IPS-15b (cell line): ENCODE measurements around the gene CA11.

Source experiments
- H3K27me3 ChIP-seq: one replicate; pipeline ENCODE4 v1.6.1; 2013; ENCODE audit warnings: low read length; ENCODE audit not compliant: control insufficient read depth, insufficient read depth
- H3K36me3 ChIP-seq: one replicate; pipeline ENCODE4 v1.6.1; 2013; ENCODE audit warnings: low read length; ENCODE audit not compliant: control insufficient read depth, insufficient read depth
- H3K4me1 ChIP-seq: one replicate; pipeline ENCODE4 v1.6.1; 2013; ENCODE audit warnings: mild to moderate bottlenecking, low read length; ENCODE audit not compliant: control insufficient read depth, insufficient read depth
- H3K4me3 ChIP-seq: one replicate; pipeline ENCODE4 v1.5.1; 2013; ENCODE audit warnings: low read depth, low read length
- H3K9ac ChIP-seq: one replicate; pipeline ENCODE4 v1.6.1; 2013; ENCODE audit warnings: low read depth, mild to moderate bottlenecking, low read length
- H3K9me3 ChIP-seq: one replicate; pipeline ENCODE4 v1.6.1; 2013; ENCODE audit warnings: mild to moderate bottlenecking, low read length; ENCODE audit not compliant: control insufficient read depth, insufficient read depth

Gene CA11

DNA sequence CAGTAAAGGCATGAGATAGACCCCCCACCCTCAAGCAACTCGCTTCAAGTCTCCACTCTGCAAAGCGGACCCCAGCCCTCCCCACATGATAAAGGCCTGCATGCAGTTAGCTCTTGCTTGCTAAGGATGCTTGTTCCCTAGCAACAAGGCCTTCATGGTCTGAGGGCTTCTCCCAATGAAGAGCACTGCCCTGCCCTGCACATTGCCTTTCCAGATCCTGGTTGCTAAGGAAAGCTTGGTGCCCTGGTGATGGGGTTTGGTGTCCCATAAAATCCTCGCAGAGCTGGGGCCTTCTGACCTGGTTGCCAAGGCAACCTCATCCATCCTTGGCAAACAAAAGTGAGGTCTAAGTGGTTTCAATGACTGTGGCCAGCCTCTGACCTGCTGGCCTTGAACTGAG is 14.8 kb downstream of the CA11 start:
- Histone ChIP-seq H3K36me3 (peaks cover 6% of the 10 kb centered on the region), H3K4me3 (peak overlapping the region; percentile 67)

DNA sequence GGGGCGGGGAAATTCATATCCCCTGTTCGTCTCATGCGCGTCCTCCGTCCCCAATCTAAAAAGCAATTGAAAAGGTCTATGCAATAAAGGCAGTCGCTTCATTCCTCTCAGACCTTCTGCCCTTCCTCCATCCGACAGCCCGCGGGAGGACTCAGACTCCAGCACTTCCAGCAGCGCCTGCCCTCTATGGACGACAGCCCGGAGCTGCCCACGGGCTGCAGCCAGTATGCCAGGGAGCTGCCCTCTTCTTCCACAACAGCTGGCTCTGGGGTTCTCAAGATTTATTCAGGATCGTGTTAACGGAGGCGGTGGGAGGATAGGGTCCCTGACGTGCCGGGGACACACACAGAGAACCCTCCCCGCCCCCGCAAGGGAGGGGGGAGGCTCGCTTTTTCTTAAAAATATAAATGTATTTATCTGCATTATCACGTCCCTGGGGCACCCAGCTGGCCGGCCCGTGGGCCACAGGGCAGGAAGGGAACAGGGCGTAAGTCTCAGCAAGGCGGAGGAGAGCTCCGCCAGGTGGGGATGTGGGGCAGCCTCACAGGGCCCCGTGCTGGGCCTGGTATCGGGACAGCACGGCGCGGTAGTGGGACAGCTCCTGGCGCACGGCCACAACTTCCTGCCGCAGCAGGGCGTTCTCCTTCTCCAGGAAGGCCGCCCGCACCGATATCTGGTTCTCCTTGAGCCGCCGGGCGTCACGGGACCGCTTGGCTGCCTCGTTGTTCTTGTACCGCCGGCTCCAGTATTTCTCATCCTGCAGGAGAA is 15.5 kb downstream of the CA11 start:
- H3K9ac ChIP-seq: peak overlapping the region; percentile 81
- H3K36me3 ChIP-seq: peaks cover 6% of the 10 kb centered on the region
- peaks cover 6% of the 10 kb centered on the region for H3K4me1 ChIP-seq
- no peaks in the 10 kb centered on the region for H3K27me3 ChIP-seq
- no peaks in the 10 kb centered on the region for H3K9me3 ChIP-seq
- peak overlapping the region; percentile 67 for H3K4me3 ChIP-seq

More for the DNA sequence above, 14.8 kb downstream of the CA11 start:
- Histone ChIP-seq H3K27me3 (no peaks in the 10 kb centered on the region), H3K9me3 (no peaks in the 10 kb centered on the region), H3K4me1 (peaks cover 6% of the 10 kb centered on the region), H3K9ac (no peak overlapping the region)

DNA sequence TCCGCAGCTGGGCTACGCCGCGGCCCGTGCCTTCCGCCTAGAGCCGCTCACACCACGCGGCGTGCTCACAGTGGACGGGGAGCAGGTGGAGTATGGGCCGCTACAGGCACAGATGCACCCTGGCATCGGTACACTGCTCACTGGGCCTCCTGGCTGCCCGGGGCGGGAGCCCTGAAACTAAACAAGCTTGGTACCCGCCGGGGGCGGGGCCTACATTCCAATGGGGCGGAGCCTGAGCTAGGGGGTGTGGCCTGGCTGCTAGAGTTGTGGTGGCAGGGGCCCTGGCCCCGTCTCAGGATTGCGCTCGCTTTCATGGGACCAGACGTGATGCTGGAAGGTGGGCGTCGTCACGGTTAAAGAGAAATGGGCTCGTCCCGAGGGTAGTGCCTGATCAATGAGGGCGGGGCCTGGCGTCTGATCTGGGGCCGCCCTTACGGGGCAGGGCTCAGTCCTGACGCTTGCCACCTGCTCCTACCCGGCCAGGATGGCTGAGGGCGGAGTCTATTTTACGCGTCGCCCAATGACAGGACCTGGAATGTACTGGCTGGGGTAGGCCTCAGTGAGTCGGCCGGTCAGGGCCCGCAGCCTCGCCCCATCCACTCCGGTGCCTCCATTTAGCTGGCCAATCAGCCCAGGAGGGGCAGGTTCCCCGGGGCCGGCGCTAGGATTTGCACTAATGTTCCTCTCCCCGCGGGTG is 16.2 kb downstream of the CA11 start:
- Histone ChIP-seq H3K27me3 (no peaks in the 10 kb centered on the region), H3K4me1 (peaks cover 6% of the 10 kb centered on the region), H3K9ac (peak overlapping the region; percentile 81), H3K9me3 (no peaks in the 10 kb centered on the region), H3K4me3 (peak overlapping the region; percentile 67), H3K36me3 (peaks cover 6% of the 10 kb centered on the region)

DNA sequence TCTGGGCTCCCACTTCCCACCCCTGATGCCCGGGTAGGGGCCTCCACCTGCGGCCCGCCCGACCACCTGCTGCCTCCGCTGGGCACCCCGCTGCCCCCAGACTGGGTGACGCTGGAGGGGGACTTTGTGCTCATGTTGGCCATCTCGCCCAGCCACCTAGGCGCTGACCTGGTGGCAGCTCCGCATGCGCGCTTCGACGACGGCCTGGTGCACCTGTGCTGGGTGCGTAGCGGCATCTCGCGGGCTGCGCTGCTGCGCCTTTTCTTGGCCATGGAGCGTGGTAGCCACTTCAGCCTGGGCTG is 16.7 kb downstream of the CA11 start:
- peak overlapping the region; percentile 37 for H3K9ac ChIP-seq
- H3K4me1 ChIP-seq: peaks cover 5% of the 10 kb centered on the region
- H3K36me3 ChIP-seq: peaks cover 6% of the 10 kb centered on the region
- no peaks in the 10 kb centered on the region for H3K9me3 ChIP-seq
- no peaks in the 10 kb centered on the region for H3K27me3 ChIP-seq
- H3K4me3 ChIP-seq: peak overlapping the region; percentile 49

DNA sequence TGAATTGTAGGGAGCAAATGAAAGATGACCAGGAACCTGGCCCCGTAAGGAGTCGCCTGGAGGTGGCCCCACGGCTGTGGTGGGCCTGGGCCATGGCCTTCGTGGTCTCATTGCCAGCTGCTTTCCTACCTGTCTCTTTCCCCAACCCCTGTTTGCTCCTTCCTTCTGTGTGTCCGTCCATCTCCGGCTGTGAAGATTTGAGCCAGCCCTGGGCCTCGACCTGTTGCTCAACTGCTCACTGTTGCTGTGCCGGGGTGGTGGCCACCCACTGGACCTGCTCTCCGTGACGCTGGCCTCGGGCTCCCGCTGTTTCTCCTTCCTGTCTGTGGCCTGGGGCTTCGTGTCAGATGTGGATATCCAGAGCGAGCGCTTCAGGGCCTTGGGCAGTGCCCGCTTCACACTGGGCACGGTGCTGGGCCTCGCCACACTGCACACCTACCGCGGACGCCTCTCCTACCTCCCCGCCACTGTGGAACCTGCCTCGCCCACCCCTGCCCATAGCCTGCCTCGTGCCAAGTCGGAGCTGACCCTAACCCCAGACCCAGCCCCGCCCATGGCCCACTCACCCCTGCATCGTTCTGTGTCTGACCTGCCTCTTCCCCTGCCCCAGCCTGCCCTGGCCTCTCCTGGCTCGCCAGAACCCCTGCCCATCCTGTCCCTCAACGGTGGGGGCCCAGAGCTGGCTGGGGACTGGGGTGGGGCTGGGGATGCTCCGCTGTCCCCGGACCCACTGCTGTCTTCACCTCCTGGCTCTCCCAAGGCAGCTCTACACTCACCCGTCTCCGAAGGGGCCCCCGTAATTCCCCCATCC is 17.3 kb downstream of the CA11 start:
- Histone ChIP-seq H3K9me3 (no peaks in the 10 kb centered on the region), H3K9ac (no peak overlapping the region), H3K4me1 (no peaks in the 10 kb centered on the region), H3K4me3 (no peak overlapping the region), H3K36me3 (peaks cover 6% of the 10 kb centered on the region), H3K27me3 (no peaks in the 10 kb centered on the region)

DNA sequence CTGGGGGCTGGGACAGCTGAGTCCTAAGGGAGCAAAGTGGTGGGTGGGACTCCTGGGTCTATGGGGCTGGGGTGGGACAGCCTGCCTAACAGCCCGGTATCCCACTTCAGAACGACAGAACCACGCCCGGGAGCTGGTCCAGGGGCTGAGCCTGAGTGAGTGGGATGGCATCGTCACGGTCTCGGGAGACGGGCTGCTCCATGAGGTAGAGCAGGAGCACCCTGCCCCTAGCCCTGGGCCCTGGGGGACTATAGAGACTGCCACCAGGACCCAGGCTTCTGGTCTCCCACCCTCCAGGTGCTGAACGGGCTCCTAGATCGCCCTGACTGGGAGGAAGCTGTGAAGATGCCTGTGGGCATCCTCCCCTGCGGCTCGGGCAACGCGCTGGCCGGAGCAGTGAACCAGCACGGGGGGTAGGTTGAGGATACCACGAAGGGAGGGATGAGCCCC is 18.1 kb downstream of the CA11 start:
- H3K36me3 ChIP-seq: peaks cover 6% of the 10 kb centered on the region
- no peaks in the 10 kb centered on the region for H3K27me3 ChIP-seq
- no peak overlapping the region for H3K9ac ChIP-seq
- H3K4me3 ChIP-seq: no peak overlapping the region
- peaks cover 4% of the 10 kb centered on the region for H3K4me1 ChIP-seq
- no peaks in the 10 kb centered on the region for H3K9me3 ChIP-seq

DNA sequence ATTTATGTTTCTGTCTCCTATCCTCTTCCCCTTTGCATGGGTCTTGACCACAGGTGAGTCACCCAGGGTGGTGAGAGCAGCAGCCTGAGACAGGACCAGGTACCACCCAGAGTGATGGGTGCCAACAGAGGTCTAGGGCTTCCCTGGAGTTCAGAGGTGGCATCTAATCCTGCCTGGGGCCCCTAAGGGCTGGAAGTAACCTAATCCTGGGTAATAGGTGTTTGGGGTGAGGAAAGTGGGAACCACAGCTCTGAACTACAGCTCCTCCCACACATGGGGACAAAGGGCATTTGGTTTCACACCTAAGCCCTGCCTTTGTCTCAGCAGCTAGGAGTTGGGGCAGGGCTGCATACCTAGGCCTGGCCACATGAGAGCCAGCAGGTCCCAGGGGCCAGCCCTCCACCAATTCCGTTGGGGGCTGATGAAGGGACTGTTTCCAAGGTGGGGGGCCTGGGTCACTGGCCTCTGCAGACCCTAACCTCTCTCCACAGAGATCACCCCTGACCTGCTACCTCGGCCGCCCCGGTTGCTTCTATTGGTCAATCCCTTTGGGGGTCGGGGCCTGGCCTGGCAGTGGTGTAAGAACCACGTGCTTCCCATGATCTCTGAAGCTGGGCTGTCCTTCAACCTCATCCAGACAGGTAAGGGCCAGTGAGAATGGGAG is 18.7 kb downstream of the CA11 start:
- H3K9me3 ChIP-seq: no peaks in the 10 kb centered on the region
- H3K27me3 ChIP-seq: no peaks in the 10 kb centered on the region
- H3K9ac ChIP-seq: no peak overlapping the region
- H3K4me3 ChIP-seq: no peak overlapping the region
- peaks cover 2% of the 10 kb centered on the region for H3K36me3 ChIP-seq
- H3K4me1 ChIP-seq: peaks cover 4% of the 10 kb centered on the region

DNA sequence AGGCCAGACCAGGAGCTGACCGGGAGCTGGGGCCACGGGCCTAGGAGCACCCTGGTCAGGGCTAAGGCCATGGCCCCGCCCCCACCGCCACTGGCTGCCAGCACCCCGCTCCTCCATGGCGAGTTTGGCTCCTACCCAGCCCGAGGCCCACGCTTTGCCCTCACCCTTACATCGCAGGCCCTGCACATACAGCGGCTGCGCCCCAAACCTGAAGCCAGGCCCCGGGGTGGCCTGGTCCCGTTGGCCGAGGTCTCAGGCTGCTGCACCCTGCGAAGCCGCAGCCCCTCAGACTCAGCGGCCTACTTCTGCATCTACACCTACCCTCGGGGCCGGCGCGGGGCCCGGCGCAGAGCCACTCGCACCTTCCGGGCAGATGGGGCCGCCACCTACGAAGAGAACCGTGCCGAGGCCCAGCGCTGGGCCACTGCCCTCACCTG is 20.1 kb downstream of the CA11 start:
- H3K4me3 ChIP-seq: no peak overlapping the region
- H3K27me3 ChIP-seq: no peaks in the 10 kb centered on the region
- peaks cover 4% of the 10 kb centered on the region for H3K4me1 ChIP-seq
- no peaks in the 10 kb centered on the region for H3K9me3 ChIP-seq
- H3K36me3 ChIP-seq: no peaks in the 10 kb centered on the region
- H3K9ac ChIP-seq: no peak overlapping the region

DNA sequence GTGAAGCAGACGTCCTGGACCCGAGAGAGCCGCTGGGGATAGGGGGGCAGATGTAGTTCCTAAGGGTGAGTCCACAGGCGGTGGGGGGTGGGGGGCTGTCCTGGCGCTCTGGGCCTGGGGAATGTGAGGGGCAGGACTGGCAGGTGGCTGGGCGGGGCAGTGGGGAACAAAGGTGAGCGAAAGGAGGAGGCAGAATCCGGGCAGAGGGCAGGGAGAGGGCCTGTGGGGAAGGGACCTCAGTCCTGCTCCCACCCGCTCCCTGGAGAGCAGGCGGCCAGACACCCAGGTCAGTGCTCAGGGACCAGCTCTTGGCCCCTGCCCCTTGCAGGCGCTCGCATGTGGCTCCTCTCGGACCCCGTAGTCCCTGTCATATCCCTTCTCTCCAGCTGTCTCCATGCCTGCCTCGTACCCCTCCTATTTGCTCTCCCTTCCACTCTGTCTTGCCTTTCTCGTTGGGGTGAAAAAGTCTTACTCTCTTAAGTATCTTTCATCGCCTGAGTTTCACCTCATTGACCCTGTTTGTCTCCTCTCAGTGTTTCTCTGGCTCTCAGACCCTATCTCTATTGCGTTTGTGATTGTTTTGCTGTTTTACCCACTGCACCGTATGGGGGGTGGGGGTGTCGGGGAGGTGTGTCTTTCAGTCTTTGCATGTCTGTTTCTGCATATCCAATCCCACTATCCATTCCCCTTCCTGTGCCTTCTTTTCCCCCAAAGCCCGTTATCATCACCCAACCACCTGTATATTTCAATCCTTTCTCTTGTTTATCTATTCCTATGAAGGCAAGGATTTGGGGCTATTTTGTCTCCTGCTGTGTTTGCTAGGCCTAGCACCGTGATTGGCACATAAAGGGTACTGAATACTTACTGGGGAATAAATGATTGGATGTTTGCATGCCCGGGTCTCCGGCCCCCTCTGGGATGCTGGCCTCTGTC is 20.9 kb downstream of the CA11 start:
- peaks cover 4% of the 10 kb centered on the region for H3K4me1 ChIP-seq
- no peaks in the 10 kb centered on the region for H3K27me3 ChIP-seq
- no peaks in the 10 kb centered on the region for H3K36me3 ChIP-seq
- peak overlapping the region; percentile 37 for H3K9ac ChIP-seq
- H3K9me3 ChIP-seq: no peaks in the 10 kb centered on the region
- H3K4me3 ChIP-seq: peak overlapping the region; percentile 87

DNA sequence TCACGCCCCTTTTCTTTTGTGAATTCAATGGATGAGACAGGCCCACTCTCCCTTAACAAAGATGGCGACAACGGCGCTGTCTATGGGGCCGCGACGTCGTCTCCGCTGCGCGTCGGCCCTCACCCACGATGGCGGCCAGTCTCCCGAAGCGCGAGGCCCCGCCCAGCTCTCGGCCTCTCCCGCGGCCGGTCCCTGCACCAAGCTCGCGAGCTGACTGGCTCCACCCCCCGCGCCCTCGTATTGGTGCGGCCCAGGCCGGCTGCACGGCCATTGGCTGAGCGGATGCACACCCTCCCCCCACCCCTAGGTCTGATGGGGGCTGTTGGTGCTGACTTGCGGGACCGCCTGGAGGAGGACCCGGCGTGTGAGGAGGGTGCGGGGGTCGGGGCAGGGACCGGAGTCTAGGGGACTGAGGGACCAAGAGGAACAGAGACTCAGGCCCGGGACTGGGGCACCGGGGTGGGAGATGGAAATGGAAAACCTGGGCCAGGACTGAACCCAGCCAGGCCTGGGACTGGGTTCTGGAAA is 21.9 kb downstream of the CA11 start:
- Histone ChIP-seq H3K9me3 (no peaks in the 10 kb centered on the region), H3K27me3 (no peaks in the 10 kb centered on the region), H3K4me3 (peak overlapping the region; percentile 87), H3K36me3 (no peaks in the 10 kb centered on the region), H3K9ac (peak overlapping the region; percentile 37), H3K4me1 (peaks cover 4% of the 10 kb centered on the region)
